ENCODE measurements around the gene RNF38. TPM values are rescaled to one million over a fixed set of nuclear protein-coding genes. Genes with fewer than 3 reads are reported as not detected.

The RNF38 gene
- total RNA-seq, 1 experiment from 2014 or later: 27.3 TPM

GRCh38 chr9:36407122-36407723 lies 7.2 kb upstream of the RNF38 start:
- DNase-seq (ENCODE audit: low read depth): peak; percentile 59

GRCh38 chr9:36402536-36402935 lies 2.5 kb upstream of the RNF38 start:
- DNase-seq (ENCODE audit: low read depth): no peak

- no peak for DNase-seq (ENCODE audit: low read depth)
Observed at GRCh38 chr9:36401897-36402480, 1.9 kb upstream of the RNF38 start.

GRCh38 chr9:36401164-36401740 lies 1.2 kb upstream of the RNF38 start:
- no peak for DNase-seq (ENCODE audit: low read depth)

GRCh38 chr9:36400332-36401163 lies 479 bp upstream of the RNF38 start:
- DNase-seq (ENCODE audit: low read depth): peak; percentile 85

- DNase-seq (ENCODE audit: low read depth): peak; percentile 53
Observed at GRCh38 chr9:36398745-36399144, 1.3 kb downstream of the RNF38 start.

- DNase-seq (ENCODE audit: low read depth): peak; percentile 20
Observed at GRCh38 chr9:36396985-36397384, 3.1 kb downstream of the RNF38 start.

- no peak for DNase-seq (ENCODE audit: low read depth)
Observed at GRCh38 chr9:36392489-36392888, 7.6 kb downstream of the RNF38 start.

GRCh38 chr9:36389590-36389989 lies 10.5 kb downstream of the RNF38 start:
- DNase-seq (ENCODE audit: low read depth): no peak

- DNase-seq (ENCODE audit: low read depth): peak; percentile 29
Observed at GRCh38 chr9:36386396-36386965, 13.6 kb downstream of the RNF38 start.

GRCh38 chr9:36382484-36382883 lies 17.6 kb downstream of the RNF38 start:
- no peak for DNase-seq (ENCODE audit: low read depth)

- no peak for DNase-seq (ENCODE audit: low read depth)
Observed at GRCh38 chr9:36364577-36364976, 35.5 kb downstream of the RNF38 start.

- DNase-seq (ENCODE audit: low read depth): no peak
Observed at GRCh38 chr9:36363448-36363847, 36.6 kb downstream of the RNF38 start.

- no peak for DNase-seq (ENCODE audit: low read depth)
Observed at GRCh38 chr9:36358486-36358885, 41.6 kb downstream of the RNF38 start.

GRCh38 chr9:36357639-36358038 lies 42.4 kb downstream of the RNF38 start:
- no peak for DNase-seq (ENCODE audit: low read depth)

- no peak for DNase-seq (ENCODE audit: low read depth)
Observed at GRCh38 chr9:36346569-36346968, 53.5 kb downstream of the RNF38 start.

- no peak for DNase-seq (ENCODE audit: low read depth)
Observed at GRCh38 chr9:36345103-36345846, 54.8 kb downstream of the RNF38 start.

GRCh38 chr9:36341936-36342577 lies 58.0 kb downstream of the RNF38 start:
- DNase-seq (ENCODE audit: low read depth): no peak

- no peak for DNase-seq (ENCODE audit: low read depth)
Observed at GRCh38 chr9:36337865-36338264, 62.2 kb downstream of the RNF38 start.

GRCh38 chr9:36337002-36337401 lies 63.1 kb downstream of the RNF38 start:
- DNase-seq (ENCODE audit: low read depth): no peak

All from M059J (cell line).